Stimulated activated naive B cell treated with anti-CD40 and anti-IgM and Interleukin-4, amounts not matched to agents 10 μg/mL and 1 μg/mL and 100 μg/mL, for 72 hours (primary cell): Measurements from ENCODE around the gene KCNK4.

Experiments
- ATAC-seq, 2 donors: fragments of 150-1000 bp; cut with Tn5 transposase; replicated peaks; 2 replicates each; pipeline ENCODE4 v1.10.0; 2021; ENCODE audit warnings: moderate library complexity in 1 of 2
- DNase-seq: peaks from one replicate; pipeline ENCODE4 v3.0.0; 2021
- H3K27ac Mint-ChIP-seq: one replicate; pipeline ENCODE4 v1.8.0; 2022; ENCODE audit warnings: mild to moderate bottlenecking, mixed read lengths
- H3K27me3 Mint-ChIP-seq, 2 donors: one replicate each; pipeline ENCODE4 v1.8.0; 2022; ENCODE audit warnings: mixed read lengths in 2 of 2
- H3K36me3 Mint-ChIP-seq, 2 donors: one replicate each; pipeline ENCODE4 v1.8.0; 2022; ENCODE audit warnings: mixed read lengths in 2 of 2, mild to moderate bottlenecking in 1 of 2
- H3K4me1 Mint-ChIP-seq, 2 donors: one replicate each; pipeline ENCODE4 v1.8.0; 2022; ENCODE audit warnings: mixed read lengths in 2 of 2, mild to moderate bottlenecking in 1 of 2
- H3K4me3 Mint-ChIP-seq, 2 donors: one replicate each; pipeline ENCODE4 v1.8.0; 2022; ENCODE audit warnings: mild to moderate bottlenecking in 2 of 2, mixed read lengths in 2 of 2, moderate library complexity in 1 of 2
- H3K9me3 Mint-ChIP-seq, 2 donors: one replicate each; pipeline ENCODE4 v1.8.0; 2022; ENCODE audit warnings: mixed read lengths in 2 of 2, mild to moderate bottlenecking in 1 of 2

KCNK4 gene

DNA sequence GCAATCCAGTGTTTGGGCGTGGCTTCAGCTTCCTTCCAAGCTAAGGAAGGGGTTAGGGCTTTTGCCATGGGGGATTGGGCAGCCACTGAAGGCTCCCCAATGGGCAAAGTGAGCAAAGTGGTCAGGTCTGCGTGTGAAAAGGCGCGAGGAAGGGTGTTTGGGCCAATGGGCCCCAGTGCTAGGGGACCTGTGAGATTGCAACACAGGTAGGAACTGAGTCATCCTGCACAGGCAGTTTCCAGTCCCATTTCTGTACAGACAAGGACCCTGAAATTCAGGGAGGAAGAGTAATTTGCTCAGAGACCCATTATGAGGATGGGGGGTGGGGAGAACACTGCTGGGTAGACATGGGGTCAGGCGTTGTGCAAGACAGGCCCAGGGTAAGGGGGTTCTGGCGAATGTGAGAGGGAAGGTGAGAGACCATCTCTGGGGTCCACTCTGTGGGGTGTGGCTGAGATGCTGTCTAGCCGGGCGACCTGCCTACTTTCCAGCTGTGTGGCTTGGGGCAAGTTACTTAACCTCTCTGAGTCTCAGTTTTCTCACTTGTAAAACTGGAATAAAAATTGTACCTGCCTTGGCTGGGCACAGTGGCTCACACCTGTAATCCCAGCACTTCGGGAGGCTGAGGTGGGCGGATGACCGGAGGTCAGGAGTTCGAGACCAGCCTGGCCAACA lies 56.2 kb downstream of the KCNK4 start:
- no peak for ATAC-seq
- H3K27ac Mint-ChIP-seq, result peak overlapping the region; percentile 88

GRCh38 chr11:64348383-64349024 lies 57.4 kb downstream of the KCNK4 start:
- peaks cover 56 to 60% of the 10 kb centered on the region in 2 donors for H3K36me3 Mint-ChIP-seq
- H3K27me3 Mint-ChIP-seq, result no peaks in the 10 kb centered on the region
- ATAC-seq (no peak), DNase-seq (no peak)
- H3K4me1 Mint-ChIP-seq, result peaks cover 16 to 36% of the 10 kb centered on the region in 2 donors
- H3K4me3 Mint-ChIP-seq, result no peak overlapping the region
- H3K27ac Mint-ChIP-seq, result no peak overlapping the region
- H3K9me3 Mint-ChIP-seq, result no peaks in the 10 kb centered on the region

More for the DNA sequence above, 56.2 kb downstream of the KCNK4 start:
- Mint-ChIP-seq H3K4me3 (no peak overlapping the region), H3K27me3 (no peaks in the 10 kb centered on the region), H3K36me3 (peaks cover 58 to 63% of the 10 kb centered on the region in 2 donors), H3K9me3 (no peaks in the 10 kb centered on the region), H3K4me1 (peaks cover 22 to 48% of the 10 kb centered on the region in 2 donors)
- no peak for DNase-seq

- H3K36me3 Mint-ChIP-seq, result peaks cover 56 to 59% of the 10 kb centered on the region in 2 donors
- H3K4me1 Mint-ChIP-seq, result peaks cover 16 to 36% of the 10 kb centered on the region in 2 donors
- DNase-seq, result no peak
- no peak overlapping the region for H3K27ac Mint-ChIP-seq
- H3K9me3 Mint-ChIP-seq, result no peaks in the 10 kb centered on the region
- no peak overlapping the region for H3K4me3 Mint-ChIP-seq
- no peak for ATAC-seq
- H3K27me3 Mint-ChIP-seq, result no peaks in the 10 kb centered on the region
Measured at GRCh38 chr11:64349025-64349387, 57.9 kb downstream of the KCNK4 start.

GRCh38 chr11:64349404-64349803 lies 58.3 kb downstream of the KCNK4 start:
- no peaks in the 10 kb centered on the region for H3K9me3 Mint-ChIP-seq
- H3K27me3 Mint-ChIP-seq, result no peaks in the 10 kb centered on the region
- peaks cover 53 to 57% of the 10 kb centered on the region in 2 donors for H3K36me3 Mint-ChIP-seq
- ATAC-seq (no peak), DNase-seq (no peak)
- no peak overlapping the region for H3K4me3 Mint-ChIP-seq
- no peak overlapping the region for H3K27ac Mint-ChIP-seq
- peaks cover 18 to 37% of the 10 kb centered on the region in 2 donors for H3K4me1 Mint-ChIP-seq
